Measurements from ENCODE around the gene RASIP1.

DNA sequence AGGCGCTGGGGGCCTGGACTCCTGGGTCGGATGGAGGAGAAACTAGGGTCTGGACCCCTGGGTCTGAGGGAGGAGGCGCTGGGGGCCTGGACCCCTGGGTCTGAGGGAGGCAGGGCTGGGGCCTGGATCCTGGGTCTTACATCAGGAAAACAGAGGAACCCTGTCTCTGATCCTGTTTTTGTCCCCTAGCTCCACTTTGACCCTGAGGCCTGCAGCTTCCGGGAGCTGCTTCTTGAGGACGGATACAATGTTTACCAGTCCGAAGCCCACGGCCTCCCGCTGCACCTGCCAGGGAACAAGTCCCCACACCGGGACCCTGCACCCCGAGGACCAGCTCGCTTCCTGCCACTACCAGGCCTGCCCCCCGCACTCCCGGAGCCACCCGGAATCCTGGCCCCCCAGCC is 17.3 kb upstream of the RASIP1 start:
- TF ChIP-seq, protein P1, sequence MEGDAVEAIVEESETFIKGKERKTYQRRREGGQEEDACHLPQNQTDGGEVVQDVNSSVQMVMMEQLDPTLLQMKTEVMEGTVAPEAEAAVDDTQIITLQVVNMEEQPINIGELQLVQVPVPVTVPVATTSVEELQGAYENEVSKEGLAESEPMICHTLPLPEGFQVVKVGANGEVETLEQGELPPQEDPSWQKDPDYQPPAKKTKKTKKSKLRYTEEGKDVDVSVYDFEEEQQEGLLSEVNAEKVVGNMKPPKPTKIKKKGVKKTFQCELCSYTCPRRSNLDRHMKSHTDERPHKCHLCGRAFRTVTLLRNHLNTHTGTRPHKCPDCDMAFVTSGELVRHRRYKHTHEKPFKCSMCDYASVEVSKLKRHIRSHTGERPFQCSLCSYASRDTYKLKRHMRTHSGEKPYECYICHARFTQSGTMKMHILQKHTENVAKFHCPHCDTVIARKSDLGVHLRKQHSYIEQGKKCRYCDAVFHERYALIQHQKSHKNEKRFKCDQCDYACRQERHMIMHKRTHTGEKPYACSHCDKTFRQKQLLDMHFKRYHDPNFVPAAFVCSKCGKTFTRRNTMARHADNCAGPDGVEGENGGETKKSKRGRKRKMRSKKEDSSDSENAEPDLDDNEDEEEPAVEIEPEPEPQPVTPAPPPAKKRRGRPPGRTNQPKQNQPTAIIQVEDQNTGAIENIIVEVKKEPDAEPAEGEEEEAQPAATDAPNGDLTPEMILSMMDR (conservative IDR thresholded peaks at IDR 0.05) = no peak
- no peak for TF ChIP-seq ZFX (IDR thresholded peaks at IDR 0.05)

Measured in C4-2B (cell line).